Calu3 (cell line): Measurements from ENCODE around the gene SPON1. TPM values are rescaled to one million over a fixed set of nuclear protein-coding genes. Genes with fewer than 3 reads are reported as not detected.

Experiments
- Bru-seq: library from RNA; stranded (reverse); fragments of 400-500 nt; gene quantifications from one replicate; lab custom pipeline; 2021; lab: Mats Ljungman, UMichigan
- BruChase-seq, 2 experiments: library from RNA; stranded (reverse); fragments of 400-500 nt; gene quantifications; one replicate each; lab custom pipeline; 2021; lab: Mats Ljungman, UMichigan
- BruUV-seq: library from RNA; stranded (reverse); fragments of 400-500 nt; replicated peaks from 2 replicates; lab custom pipeline; 2021; lab: Mats Ljungman, UMichigan
- CTCF ChIA-PET: fragments of 300-600 bp; sonication (Branson Sonifier 250); formaldehyde crosslinking; loops from one replicate; lab custom pipeline; 2022; ENCODE audit warnings: antibody characterized with exemption; lab: Charles Lee
- DNase-seq: peaks from one replicate; pipeline ENCODE4 v3.0.0; 2022
- H3K27ac Mint-ChIP-seq: one replicate; pipeline ENCODE4 v1.8.0; 2022; ENCODE audit warnings: mixed read lengths; ENCODE audit not compliant: unreplicated experiment
- H3K27me3 Mint-ChIP-seq: one replicate; pipeline ENCODE4 v1.8.0; 2022; ENCODE audit warnings: mixed read lengths; ENCODE audit not compliant: unreplicated experiment
- H3K36me3 Mint-ChIP-seq: one replicate; pipeline ENCODE4 v1.8.0; 2022; ENCODE audit warnings: mild to moderate bottlenecking, moderate library complexity, mixed read lengths; ENCODE audit not compliant: insufficient read depth, unreplicated experiment
- H3K4me1 Mint-ChIP-seq: one replicate; pipeline ENCODE4 v1.8.0; 2022; ENCODE audit warnings: mild to moderate bottlenecking, low read depth, mixed read lengths; ENCODE audit not compliant: unreplicated experiment
- H3K4me3 Mint-ChIP-seq: one replicate; pipeline ENCODE4 v1.8.0; 2022; ENCODE audit warnings: mild to moderate bottlenecking, low read depth, moderate library complexity, mixed read lengths; ENCODE audit not compliant: unreplicated experiment
- H3K9me3 Mint-ChIP-seq: one replicate; pipeline ENCODE4 v1.8.0; 2022; ENCODE audit warnings: low read depth, mixed read lengths; ENCODE audit not compliant: unreplicated experiment
- CTCF ChIP-seq: fragments of 200-600 bp; IDR thresholded peaks from one replicate; pipeline ENCODE4 v1.8.0; 2022; ENCODE audit warnings: antibody characterized with exemption; ENCODE audit not compliant: unreplicated experiment
- intact Hi-C: fragments of 100-400 bp; cut with micrococcal nuclease; formaldehyde crosslinking; loops from one replicate; pipeline ENCODE4 v1.10.0; 2022; ENCODE audit not compliant: unreplicated experiment
- long read RNA-seq: library from polyadenylated mRNA; stranded (forward); transcript quantifications from one replicate; pipeline ENCODE4 v2.0.0, GENCODE V29; 2022
- total RNA-seq: library from RNA; stranded (reverse); gene quantifications from 2 replicates; pipeline ENCODE4 v1.2.3, GENCODE V29; 2022

Gene SPON1
- total RNA-seq: not detected in 2 replicates
- percentile 0 among the genes with signal in this experiment for Bru-seq, nascent RNA
- BruChase-seq, experiment 1, labeled RNA remaining after a 6-hour chase: percentile 2 among the genes with signal in this experiment
- BruChase-seq, experiment 2, labeled RNA remaining after a 2-hour chase: percentile 2 among the genes with signal in this experiment
- long read RNA-seq: 0 reads

GRCh38 chr11:13962562-13963168, at the start of gene SPON1:
Gene SPON1 (plus strand): TSS chr11:13962723. CDS start chr11:13962905, 182 bp downstream.
- Mint-ChIP-seq H3K36me3 (no peaks in the 10 kb centered on the region), H3K4me3 (peak within 1 kb of the TSS; percentile 61), H3K9me3 (no peaks in the 10 kb centered on the region), H3K4me1 (peaks cover 22% of the 10 kb centered on the region), H3K27ac (no peak within 1 kb of the TSS), H3K27me3 (peaks cover 32% of the 10 kb centered on the region)
- TF ChIP-seq CTCF: no peak
- CTCF ChIA-PET: interaction anchor here (0.6 kb wide), 1 partner anchor 16 kb away, joined by 3 read pairs; no protein-coding TSS in a partner anchor
- intact Hi-C loops: no loop called here
- no TSS peak for BruUV-seq
- no peak for DNase-seq

- CTCF ChIA-PET: no interaction called here
- no peak overlapping the region for H3K4me3 Mint-ChIP-seq
- BruUV-seq: no TSS peak
- DNase-seq: no peak
- no peak for TF ChIP-seq CTCF
- H3K4me1 Mint-ChIP-seq: no peaks in the 10 kb centered on the region
- H3K27me3 Mint-ChIP-seq: peaks cover 56% of the 10 kb centered on the region
- H3K9me3 Mint-ChIP-seq: peaks cover 5% of the 10 kb centered on the region
- intact Hi-C loops: no loop called here
- H3K27ac Mint-ChIP-seq: no peak overlapping the region
- no peaks in the 10 kb centered on the region for H3K36me3 Mint-ChIP-seq
These were observed 45.3 kb upstream of the SPON1 start for GRCh38 chr11:13917264-13917663.

GRCh38 chr11:13917904-13918303, 44.6 kb upstream of the SPON1 start:
- no peak overlapping the region for H3K4me3 Mint-ChIP-seq
- no peak for TF ChIP-seq CTCF
- CTCF ChIA-PET: no interaction called here
- BruUV-seq: no TSS peak
- no peak overlapping the region for H3K27ac Mint-ChIP-seq
- H3K36me3 Mint-ChIP-seq: no peaks in the 10 kb centered on the region
- H3K27me3 Mint-ChIP-seq: peaks cover 56% of the 10 kb centered on the region
- intact Hi-C loops: no loop called here
- no peaks in the 10 kb centered on the region for H3K4me1 Mint-ChIP-seq
- peaks cover 5% of the 10 kb centered on the region for H3K9me3 Mint-ChIP-seq
- no peak for DNase-seq

GRCh38 chr11:13920756-13921155, 41.8 kb upstream of the SPON1 start:
- H3K9me3 Mint-ChIP-seq: peaks cover 5% of the 10 kb centered on the region
- TF ChIP-seq CTCF: no peak
- H3K4me1 Mint-ChIP-seq: peaks cover 8% of the 10 kb centered on the region
- no peak for DNase-seq
- intact Hi-C loops: no loop called here
- CTCF ChIA-PET: no interaction called here
- H3K36me3 Mint-ChIP-seq: no peaks in the 10 kb centered on the region
- no TSS peak for BruUV-seq
- no peak overlapping the region for H3K27ac Mint-ChIP-seq
- H3K27me3 Mint-ChIP-seq: peaks cover 46% of the 10 kb centered on the region
- no peak overlapping the region for H3K4me3 Mint-ChIP-seq
